GF-D8 (cell line): ENCODE results near the gene CUX1.
"Not testable (repeated sequence)": the region's sequence is repeated elsewhere in the genome, so short reads cannot be mapped to it uniquely, and the experiment has no call there.

Experiments used
- DNase-seq: peaks from one replicate; lab custom pipeline; 2025; lab: John Stamatoyannopoulos, UW

The CUX1 gene

DNA sequence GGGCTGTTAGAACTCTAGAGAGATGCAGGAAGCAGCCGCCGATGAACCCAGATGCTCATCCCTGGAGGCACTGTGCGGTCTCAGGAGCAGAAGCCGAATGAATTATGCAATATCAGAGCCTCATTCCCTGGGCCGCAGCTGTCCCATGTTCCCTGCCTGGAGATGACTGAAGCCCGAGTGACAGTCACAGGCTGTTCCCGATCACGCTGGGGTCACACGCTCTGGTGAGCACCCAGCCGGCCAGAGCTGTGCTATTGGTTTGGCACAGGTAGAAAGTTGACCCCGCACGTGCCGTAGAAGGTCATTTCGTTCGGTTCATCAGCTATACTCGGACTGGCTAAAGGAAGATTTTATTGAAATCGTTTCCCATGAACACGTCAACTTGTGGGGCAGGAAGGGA is 328.7 kb downstream of the CUX1 start:
- DNase-seq = no peak

DNA sequence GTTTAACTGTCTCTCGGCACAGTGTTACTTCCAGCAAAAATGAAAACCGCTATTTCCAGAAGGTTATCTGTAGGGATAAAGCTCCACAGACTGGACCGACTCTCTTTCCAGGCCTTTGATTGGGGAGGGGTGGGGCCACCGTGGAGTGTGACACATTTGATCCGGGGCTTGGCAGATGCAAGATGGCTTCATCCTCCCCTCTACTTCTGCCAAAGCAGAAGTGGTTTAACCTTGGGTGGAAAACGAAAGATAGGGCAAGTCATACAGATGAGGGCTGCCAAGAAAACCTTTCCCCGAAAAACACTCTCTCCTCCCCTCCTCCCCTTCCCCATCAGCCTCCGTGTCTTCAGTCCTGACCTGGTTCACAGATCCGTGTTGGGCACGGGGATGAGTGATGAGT is 329.6 kb downstream of the CUX1 start:
- DNase-seq = no peak

DNA sequence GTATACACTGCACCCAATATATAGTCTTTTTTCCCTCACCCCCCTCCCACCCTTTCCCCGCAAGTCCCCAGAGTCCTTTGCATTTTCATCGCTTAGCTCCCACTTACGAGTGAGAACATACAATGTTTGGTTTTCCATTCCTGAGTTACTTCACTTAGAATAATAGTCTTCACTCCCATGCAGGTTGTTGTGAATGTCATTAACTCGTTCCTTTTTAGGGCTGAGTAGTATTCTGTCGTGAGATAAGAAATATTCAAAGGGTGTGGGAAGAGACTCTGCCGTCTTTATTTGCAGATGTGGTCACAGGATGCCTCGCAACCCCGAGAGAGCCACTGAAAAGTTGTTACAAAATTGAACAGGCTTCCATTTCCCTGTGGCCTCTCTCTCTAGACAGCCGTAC is 331.4 kb downstream of the CUX1 start:
- DNase-seq = no peak

DNA sequence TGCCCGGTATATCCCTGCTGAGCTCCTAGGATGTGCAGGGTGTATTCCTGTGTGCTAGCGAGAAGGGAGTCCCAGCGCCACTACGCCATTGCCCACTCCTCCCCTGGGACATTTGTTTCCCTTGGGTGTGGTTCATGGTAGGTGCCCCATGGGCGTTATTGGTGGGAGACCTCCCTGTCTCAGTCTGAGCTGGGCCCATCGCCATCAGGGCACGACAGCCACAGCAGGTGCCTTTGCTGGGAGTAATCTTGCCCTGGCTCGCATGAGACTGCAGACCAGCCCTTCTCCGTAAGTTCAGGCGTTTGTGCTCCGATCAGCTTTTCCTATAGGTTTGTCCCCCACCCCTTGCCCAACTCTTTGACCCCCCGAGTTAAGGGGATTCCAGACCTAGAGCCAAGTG is 332.0 kb downstream of the CUX1 start:
- DNase-seq = no peak

DNA sequence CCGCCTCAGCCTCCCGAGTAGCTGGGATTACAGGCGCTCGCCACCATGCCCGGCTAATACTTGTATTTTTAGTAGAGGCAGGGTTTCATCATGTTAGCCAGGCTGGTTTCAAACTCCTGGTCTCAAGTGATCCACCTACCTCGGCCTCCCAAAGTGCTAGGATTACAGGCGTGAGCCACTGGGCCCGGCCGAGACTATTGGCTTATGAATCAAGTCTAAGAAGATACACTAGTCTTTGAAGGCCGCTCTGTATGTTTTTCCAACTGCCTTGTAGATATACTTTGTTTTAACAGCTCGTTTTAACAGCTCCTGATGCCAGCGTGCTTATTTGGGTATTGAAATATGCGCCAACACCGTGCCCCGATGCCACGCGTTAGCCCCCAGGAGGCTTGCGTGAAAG is 332.8 kb downstream of the CUX1 start:
- DNase-seq = no peak

DNA sequence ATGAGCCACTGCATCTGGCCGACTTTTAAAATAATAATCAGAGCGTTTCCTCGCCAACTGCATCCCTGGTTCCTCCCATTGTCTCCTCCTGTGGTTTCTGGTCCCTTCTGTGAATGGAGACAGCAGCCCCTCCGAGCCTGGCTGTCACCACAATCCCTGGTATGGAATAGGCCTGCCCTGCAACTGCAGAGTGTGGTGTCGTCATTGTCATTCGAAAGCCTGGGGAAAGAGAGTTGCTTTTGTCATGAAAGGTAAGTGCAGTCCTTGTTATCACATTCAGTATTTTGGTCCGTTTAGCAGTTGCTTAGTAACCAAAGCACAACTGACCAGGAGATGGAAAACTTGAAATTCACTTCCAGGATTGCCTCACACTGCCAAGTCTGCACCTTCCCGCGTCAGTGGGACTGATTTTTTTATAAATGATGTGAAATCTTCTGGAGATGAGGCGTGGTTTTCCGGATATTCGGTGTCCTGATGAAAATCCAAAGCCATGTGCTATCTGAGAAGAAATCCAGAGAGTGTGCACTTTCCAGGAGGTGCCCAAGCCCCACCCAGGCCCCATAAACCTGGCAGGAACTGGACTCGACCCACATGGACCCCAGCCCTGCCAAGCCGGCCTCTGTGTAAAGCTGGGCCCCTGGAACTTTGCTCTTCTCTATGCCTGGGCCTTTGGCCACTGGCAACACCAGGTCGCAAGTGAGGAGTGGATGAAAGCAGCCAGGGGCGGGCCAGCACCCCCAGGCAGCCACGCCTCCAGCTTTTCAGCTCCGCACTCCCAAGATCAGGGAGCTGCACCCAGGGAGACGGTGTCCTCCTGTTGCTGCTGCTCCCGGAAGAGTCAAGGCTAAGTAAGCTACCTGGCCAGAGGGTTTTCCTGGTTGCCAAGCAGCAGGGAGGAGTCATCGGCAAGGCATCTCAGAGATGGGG is 335.5 kb downstream of the CUX1 start:
- no peak for DNase-seq

DNA sequence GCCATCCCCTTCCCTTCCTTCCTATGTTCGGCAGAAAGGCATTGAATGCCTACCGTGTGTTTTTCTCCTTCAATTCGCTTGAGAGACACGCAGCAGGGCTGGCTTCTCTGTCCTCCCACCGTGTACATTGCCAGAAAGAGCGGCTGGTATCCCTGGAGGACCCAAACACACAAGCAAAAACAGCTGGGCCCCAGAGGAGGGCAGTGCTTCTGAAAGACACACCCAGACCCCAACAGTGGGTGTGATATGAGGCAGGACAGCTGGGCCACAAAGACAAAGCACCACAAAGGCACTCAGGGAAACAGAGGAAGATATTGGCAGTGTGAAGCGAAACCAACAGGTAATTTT is 336.1 kb downstream of the CUX1 start:
- no peak for DNase-seq

DNA sequence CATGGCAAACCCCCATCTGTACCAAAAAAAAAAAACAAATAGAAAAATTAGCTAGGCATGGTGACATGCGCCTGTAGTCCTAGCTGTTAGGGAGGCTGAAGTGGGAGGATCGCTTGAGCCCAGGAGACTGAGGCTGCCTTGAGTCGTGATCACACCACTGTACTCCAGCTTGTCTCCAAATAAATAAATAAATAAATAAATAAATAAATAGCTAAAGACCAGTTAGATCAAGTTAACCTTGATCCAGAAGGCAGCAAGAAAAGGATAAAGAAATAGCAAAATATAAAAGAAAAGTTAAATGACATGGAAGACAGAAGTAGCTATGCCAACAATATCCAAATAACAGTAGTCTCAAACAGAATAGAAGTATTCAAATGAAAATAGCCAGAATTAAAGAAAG is 337.0 kb downstream of the CUX1 start:
- no peak for DNase-seq

DNA sequence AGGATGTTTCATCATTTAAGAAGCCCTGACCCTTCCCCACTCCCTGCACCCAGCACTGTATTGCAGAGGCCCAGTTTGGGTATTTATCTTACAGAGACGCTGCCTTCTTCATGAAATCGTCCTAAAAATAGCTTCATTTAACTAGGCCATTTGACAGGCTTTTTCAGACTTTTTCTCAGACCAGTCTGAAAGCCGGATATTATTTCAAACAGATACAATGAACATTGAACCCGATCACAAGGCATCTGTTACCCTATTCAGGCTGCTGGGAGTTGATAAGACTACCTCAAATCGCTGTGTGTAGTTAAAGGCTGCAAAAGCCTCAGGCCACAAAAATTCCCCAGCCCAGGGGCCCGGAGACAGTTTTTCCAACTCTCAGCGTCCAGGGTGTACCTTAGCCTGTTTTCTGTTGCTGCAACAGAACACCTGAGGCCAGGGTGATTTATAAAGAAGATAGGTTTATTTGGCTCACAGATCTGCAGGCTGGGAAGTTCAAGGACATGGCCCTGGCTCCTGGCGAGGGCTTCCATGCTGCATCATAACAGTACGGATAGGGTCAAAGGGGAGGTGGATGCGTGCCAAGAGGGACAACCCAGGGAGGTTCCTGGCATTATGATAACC is 338.5 kb downstream of the CUX1 start:
- DNase-seq = no peak

DNA sequence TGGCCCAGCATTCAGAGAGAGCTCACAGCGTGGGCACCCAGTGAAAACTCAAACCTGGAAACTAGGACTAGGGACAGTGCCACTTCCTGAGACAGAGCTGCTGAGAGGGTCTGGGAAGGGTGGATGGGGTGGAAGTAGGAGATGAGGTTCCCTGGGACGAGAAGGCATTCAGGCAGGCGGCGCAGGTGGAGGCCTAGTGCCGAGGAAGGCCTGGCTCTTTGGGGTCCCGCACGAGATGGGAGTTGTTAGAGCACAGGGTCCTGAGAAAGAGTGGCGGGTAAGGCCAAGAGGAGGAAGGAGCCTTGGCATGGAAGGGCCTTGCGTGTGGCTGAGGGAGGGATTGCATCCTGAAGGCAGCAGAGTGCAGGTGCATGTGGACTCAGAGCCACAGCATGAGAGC is 339.4 kb downstream of the CUX1 start:
- no peak for DNase-seq

DNA sequence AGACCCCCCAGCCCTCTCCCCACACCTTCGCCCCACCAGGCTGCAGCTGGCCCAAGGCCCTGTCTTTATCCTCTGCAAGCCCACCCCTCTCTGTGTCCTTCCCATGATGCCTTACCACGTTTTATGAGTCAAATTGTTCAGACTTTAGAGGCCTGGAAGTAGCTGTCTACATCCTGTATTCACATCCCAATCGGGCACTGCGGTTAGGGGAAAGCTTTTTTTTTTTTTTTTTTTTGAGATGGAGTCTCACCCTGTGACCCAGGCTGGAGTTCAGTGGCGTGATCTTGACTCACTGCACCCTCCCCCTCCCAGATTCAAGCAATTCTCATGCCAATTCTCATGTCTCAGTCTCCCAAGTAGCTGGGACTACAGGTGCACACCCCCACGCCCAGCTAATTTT is 347.7 kb downstream of the CUX1 start:
- DNase-seq = no peak

DNA sequence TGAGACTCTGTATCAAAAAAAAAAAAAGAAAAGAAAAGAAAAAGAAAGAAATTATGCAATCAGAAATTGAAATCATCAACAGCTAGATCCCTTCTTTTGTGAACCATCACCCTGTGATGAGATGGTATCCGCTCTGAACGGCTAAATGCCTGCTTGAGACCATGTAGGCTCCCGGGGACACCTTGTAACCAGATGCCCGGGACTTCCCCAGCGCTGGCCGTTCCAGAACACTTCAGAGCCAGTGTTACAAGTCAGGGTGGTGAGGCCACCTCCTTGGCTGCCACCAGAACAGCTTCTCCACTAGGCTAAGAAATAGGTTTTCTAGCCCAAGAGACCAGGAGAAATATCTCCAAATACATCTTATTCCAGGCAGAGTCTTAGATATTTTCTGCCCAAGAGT is 349.8 kb downstream of the CUX1 start:
- no peak for DNase-seq

DNA sequence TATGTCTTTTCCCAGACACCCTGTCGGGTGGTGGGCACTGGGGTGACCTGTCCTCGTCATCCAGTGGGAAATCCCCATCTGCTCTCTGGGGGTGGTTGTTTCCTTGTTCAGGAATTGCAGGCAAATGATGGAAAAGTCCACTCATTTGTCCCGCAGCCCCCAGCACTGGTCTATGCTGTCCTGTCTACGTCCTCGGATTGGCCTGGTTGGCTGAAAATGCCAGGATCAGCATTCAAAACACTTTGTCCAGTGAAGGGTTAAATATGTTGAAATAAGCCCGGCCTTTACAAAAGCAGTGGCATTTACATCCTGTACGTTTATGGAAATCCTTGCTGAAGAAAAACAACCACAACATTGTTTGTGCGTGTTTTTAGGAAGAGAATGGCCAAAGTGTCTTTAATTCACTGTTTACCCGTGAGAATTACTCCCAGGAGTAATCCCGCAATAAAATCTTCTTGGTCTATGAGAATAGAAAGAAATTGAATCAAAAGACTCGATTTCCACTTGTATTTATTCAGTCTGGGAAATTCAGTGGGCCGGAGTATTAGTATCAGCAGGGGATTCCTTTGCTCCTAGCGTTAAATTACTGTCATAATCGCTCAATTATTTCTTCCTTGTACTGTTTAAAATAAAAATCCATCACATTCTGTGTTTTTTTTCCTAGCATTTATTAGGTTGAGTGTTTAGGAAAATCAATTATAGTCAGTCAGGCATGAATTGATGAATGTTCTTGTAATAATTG is 352.4 kb downstream of the CUX1 start:
- no peak for DNase-seq

DNA sequence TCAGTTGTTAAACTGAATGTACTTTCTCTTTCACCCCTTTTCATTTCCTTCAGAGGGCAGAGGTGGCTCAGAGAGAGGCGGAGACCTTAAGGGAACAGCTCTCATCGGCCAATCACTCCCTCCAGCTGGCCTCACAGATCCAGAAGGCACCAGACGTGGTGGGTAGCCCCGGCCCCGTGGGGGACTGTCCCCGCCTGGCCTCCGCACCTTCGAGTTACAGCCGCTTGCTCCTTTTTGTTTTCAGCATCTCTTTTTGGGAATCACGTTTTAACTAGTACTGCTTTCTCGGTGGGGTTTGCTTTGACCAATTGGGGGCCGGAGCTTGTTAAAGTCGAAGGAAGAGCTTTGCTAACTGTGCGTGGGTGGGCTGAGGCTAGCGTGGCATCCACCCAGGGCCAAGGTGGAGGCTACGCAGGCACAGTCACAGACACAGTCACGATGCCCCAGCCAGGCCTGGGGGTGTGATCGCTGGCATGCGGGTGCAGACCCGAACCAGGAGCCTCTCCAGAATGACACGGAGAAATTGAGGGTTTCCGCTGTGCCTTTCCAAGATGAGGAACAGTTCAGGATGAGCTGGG is 353.1 kb downstream of the CUX1 start:
- DNase-seq = no peak

DNA sequence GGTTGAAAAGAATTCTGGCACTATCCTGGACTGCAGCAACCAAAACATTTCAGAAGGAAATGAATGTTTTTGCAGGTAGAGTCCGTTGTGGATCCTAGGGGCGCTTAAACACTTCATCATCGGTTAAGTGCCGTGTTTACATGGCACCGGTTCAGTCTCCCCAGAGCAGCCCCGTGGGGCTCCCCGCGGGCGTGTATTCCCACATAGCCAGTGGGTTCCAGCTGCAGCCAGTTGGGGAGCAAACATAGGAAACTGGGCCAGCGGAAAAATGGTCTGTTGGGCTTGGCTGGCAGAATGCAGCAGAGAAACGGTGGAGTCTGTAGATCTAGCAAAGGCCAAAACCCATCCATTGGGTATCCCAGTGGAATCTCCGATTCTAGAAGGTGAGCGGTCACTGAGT is 356.2 kb downstream of the CUX1 start:
- DNase-seq = no peak

DNA sequence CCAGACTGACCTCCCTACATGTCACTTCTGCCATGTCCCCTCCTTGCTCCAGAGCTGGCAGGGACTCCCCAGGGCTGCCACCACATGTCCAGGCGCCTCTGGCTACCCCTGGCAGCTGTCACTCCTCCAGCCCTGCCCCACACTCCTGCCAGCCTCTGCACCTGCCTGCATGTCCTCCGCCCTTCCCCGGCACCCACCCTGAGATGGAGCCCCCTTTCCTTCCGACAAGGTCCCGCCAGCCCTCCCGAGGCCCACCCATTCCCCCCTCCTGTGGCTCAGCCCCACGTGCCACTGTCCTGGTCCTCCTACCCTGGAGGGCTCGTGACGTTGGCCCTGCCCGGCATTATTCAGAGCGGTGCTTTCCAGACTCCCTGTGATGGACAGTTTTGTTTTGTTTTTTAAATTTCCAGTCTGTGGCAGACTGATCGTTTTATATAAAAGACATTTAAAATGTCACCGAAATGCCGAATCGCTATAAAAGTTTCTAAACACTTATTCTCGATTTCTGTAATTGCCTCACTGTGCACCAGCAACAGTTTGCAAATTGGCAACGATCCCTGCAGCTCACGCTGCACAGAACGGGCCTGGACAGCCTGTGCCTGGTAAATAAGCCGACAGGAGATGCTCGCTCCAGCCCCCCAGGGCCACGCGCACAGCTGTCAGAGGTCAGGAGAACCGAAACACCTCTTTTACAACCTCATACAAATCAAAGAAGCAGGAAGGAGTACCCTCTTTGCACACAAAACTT is 358.2 kb downstream of the CUX1 start:
- no peak for DNase-seq

DNA sequence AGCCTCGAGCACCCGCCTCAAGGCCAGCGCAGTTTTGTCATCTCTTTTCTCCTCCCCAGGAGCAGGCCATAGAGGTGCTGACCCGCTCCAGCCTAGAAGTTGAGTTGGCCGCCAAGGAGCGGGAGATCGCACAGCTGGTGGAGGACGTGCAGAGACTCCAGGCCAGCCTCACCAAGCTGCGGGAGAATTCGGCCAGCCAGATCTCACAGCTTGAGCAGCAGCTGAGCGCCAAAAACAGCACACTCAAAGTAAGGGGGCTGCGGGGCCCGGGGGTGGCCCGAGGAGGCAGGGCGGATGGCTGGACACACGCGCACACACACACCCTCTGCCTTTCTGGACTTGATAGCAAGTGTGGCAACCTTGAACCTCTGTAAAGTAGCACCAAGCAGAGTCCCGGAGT is 361.0 kb downstream of the CUX1 start:
- DNase-seq = no peak

DNA sequence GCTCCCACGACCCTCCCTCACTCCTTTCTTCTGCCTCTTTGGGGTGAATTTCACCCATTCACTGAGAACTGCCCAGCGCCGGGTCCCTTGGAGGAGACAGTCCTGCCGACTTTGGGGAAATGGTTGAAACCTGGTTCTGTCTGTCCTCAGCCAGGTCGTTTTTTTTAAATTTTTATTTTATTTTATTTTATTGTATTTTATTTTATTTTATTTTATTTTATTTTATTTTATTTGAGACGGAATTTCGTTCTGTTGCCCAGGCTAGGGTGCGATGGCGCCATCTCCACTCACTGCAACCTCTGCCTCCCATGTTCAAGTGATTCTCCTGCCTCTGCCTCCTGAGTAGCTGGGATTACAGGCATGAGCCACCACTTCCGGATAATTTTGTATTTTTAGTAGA is 363.3 kb downstream of the CUX1 start:
- DNase-seq = no peak

DNA sequence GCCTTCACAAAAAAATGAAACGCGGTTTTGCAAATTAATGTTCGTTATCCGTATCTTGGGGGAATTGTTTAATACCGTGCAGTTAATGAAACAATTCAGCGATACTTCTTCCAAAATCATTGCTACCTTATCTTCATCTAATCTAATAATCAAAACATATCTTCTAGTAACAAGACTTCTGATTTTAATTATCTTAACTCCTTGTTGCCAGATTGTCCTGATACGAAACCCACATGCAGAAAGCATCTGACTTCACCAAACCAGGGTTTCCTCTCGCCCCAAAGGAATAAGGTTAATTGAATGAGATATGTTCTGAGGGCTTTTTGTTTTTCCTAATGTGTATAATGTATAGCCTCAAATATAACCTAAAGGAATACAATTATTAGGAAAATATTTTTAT is 364.1 kb downstream of the CUX1 start:
- no peak for DNase-seq

DNA sequence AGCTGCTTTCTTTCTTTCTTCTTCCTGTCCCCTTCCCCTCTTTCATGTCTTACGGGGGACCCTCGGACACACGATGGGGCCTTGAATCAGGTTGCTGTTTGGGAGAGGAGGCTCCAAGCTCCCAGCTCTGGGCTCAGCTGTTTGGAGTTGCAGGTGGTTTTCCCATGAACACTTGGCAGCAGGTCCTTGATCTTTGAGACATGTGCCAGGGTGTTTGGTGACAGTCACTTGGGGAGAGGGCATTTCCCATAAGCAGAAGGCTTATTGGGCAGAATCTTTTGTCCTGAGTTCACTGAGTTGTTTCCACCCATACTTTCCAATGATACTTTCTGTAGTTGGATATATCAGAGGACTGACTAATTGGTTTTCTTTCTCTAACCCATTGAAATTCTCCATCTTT is 364.6 kb downstream of the CUX1 start:
- no peak for DNase-seq

DNA sequence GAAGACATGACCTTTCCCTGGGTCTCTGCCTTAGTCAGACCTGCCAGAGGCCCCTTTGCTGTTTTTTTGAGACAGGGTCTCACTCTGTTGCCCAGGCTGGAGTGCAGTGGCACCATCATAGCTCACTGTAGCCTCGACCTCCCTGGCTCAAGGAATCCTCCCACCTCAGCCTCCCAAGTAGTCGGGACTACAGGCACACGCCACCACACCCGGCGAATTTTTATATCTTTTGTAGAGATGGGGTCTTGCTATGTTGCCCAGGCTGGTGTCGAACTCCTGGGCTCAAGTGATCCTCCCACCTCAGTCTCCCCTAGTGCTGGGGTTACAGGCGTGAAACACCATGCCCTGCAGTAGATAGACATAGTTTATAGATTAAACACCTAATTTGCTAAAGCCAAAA is 366.4 kb downstream of the CUX1 start:
- DNase-seq = not testable (repeated sequence)

DNA sequence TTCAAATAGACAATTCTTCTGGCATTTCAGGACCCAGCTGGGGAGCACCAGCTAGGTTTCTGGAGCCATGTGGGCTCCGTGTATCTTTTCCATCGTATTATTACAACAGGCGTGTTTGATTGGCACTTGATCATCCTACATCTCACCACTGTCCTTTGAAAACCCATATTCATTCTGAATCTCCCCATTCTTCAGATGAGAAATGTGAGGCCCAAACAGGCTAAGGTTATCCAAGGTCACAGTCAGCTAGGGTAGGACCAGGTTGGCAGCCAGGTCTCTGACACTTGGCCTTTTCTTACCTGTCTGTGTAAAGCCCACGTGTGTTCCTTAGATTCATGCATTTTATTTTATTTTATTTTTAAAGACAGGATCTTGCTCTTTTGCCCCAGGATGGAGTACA is 366.9 kb downstream of the CUX1 start:
- no peak for DNase-seq
